Activated T-helper 2 cell treated with anti-CD3 and anti-CD28 coated beads, Interferon-gamma antibody, Interleukin-2, Interleukin-4, amounts not matched to agents 10 μg/mL and 5 μg/mL and 100 μg/mL, durations not matched to agents 14 hours and 24 hours and 36 hours (primary cell): ENCODE measurements around the gene TMUB2. TPM values are rescaled to one million over a fixed set of nuclear protein-coding genes. Genes with fewer than 3 reads are reported as not detected.

ENCODE experiments used
- DNase-seq: peaks from one replicate; pipeline ENCODE4 v3.0.0; 2021; ENCODE audit warnings: low spot score
- H3K27ac Mint-ChIP-seq: one replicate; pipeline ENCODE4 v1.8.0; 2021; ENCODE audit warnings: mixed read lengths
- H3K27me3 Mint-ChIP-seq: one replicate; pipeline ENCODE4 v1.8.0; 2021; ENCODE audit warnings: low read depth, mixed read lengths
- H3K36me3 Mint-ChIP-seq: one replicate; pipeline ENCODE4 v1.8.0; 2021; ENCODE audit warnings: low read depth, mixed read lengths
- H3K4me1 Mint-ChIP-seq: one replicate; pipeline ENCODE4 v1.8.0; 2021; ENCODE audit warnings: low read depth, mixed read lengths
- H3K4me3 Mint-ChIP-seq: one replicate; pipeline ENCODE4 v1.8.0; 2021; ENCODE audit warnings: low read depth, mild to moderate bottlenecking, moderate library complexity, mixed read lengths
- H3K9me3 Mint-ChIP-seq: one replicate; pipeline ENCODE4 v1.8.0; 2021; ENCODE audit warnings: mixed read lengths
- intact Hi-C: fragments of 100-400 bp; cut with micrococcal nuclease; formaldehyde crosslinking; loops from one replicate; pipeline ENCODE4 v1.15.1; 2023
- total RNA-seq: library from RNA; stranded (reverse); gene quantifications from 2 replicates; pipeline ENCODE4 v1.2.3, GENCODE V29; 2022

The TMUB2 gene
- total RNA-seq, 1 donor from 2014 or later = 20.4 TPM

DNA sequence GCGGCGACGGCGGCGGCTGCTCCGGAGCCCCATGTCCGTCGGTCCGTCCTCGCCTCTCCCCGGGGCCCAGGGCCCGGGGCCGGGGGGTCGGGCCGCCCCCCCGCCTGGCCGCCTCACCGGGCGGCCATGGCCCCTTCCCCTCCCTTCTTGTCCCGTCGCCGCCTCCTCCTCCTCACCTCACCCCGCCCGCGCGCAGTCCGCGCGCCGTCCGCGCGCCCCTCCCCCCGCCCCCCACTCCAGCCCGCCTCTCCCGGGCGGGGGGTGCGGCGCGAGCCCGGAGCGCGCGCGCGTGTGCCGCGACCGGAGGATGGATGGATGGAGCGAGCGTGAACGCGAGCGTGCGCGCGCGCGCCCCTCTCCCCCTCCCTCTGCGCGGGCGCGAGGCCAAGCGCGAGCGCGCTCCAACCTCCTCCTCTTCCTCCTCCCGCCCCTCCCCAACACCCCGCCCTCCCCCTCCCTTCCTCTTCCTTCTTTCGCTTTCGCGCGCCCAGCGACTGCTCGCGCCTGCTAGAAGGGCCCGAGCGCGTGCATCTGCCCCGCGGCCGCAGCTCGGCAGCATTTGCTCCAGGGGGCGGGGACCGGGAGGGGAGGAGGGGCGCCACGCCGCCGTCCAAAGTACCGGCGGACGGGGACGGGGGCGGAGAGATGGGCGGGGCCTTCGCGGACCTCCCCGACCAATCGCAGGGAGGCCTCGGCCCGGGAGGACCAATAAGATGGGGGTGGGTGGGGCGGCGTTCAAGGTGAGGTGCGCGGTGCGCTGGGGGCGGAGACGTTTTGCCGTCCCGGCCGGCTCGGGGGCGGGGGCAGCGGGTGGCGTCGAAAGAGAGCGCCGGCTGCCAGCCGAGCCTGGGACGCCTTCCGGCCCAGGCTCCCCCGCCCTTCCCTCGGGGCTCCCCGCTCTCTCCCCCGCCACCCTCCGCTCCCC is 13.0 kb downstream of the TMUB2 start, which contains the start of gene ATXN7L3:
ATXN7L3 (minus strand) TSS at position 332 of the 925 bp plus-strand sequence. CDS start 1,814 bp downstream, outside the sequence.
- Mint-ChIP-seq H3K4me1 (peaks cover 42% of the 10 kb centered on the region), H3K4me3 (peak within 1 kb of the TSS; percentile 89), H3K27me3 (no peaks in the 10 kb centered on the region), H3K9me3 (no peaks in the 10 kb centered on the region), H3K27ac (peak within 1 kb of the TSS; percentile 93), H3K36me3 (peaks cover 34% of the 10 kb centered on the region)
- intact Hi-C loops = loop anchor here (1.0 to 5.0 kb wide), 4 partner anchors 10 to 852 kb away; partner anchors contain the start of genes DCAKD and TMUB2
- DNase-seq = peak; percentile 98

- Mint-ChIP-seq H3K27ac (peak overlapping the region; percentile 93), H3K9me3 (no peaks in the 10 kb centered on the region), H3K27me3 (no peaks in the 10 kb centered on the region), H3K4me3 (peak overlapping the region; percentile 89), H3K4me1 (peaks cover 40% of the 10 kb centered on the region), H3K36me3 (peaks cover 29% of the 10 kb centered on the region)
- intact Hi-C loops = loop anchor here (1.0 to 5.0 kb wide), 4 partner anchors 10 to 852 kb away; partner anchors contain the start of genes DCAKD and TMUB2
- no peak for DNase-seq
Measured at GRCh38 chr17:44200478-44201155, 13.8 kb downstream of the TMUB2 start.

- Mint-ChIP-seq H3K4me1 (peaks cover 33% of the 10 kb centered on the region), H3K36me3 (peaks cover 29% of the 10 kb centered on the region), H3K27ac (peak overlapping the region; percentile 58), H3K4me3 (peak overlapping the region; percentile 32), H3K27me3 (no peaks in the 10 kb centered on the region), H3K9me3 (no peaks in the 10 kb centered on the region)
- intact Hi-C loops = loop anchor here (5.0 kb wide), 1 partner anchor 850 kb away; the partner anchor contains the start of gene DCAKD
- no peak for DNase-seq
Measured at GRCh38 chr17:44202756-44203155, 16.0 kb downstream of the TMUB2 start.

- intact Hi-C loops = loop anchor here (5.0 kb wide), 1 partner anchor 848 kb away; the partner anchor contains the start of gene DCAKD
- Mint-ChIP-seq H3K9me3 (no peaks in the 10 kb centered on the region), H3K36me3 (peaks cover 32% of the 10 kb centered on the region), H3K4me1 (peaks cover 30% of the 10 kb centered on the region), H3K27ac (peak overlapping the region; percentile 67), H3K27me3 (no peaks in the 10 kb centered on the region), H3K4me3 (no peak overlapping the region)
- DNase-seq = peak; percentile 51
Measured at GRCh38 chr17:44203731-44204440, 17.1 kb downstream of the TMUB2 start.

DNA sequence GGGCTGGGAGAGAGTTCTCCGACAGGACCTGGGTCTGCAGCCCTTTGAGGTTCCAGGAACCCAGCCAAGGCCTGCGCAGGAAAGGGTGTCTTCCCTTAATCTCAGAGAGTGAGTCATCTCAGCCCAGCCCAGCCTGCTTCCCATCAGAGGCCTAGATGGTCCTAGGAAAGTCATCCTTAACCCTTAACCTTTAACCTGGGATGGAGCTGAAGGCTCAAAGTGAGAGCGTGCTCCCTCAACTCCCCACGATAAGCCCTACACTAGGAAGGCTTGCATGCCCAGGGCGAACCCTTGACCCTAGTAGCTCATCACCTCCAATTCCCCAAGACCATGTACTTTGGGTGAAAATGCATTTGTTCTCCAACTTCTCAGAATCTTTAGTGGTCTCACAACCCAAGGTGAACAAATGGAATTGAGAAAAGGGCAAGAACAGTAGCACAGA is 17.7 kb downstream of the TMUB2 start:
- H3K27ac Mint-ChIP-seq = no peak overlapping the region
- peaks cover 32% of the 10 kb centered on the region for H3K4me1 Mint-ChIP-seq
- intact Hi-C loops = loop anchor here (5.0 kb wide), 1 partner anchor 848 kb away; the partner anchor contains the start of gene DCAKD
- no peak for DNase-seq
- H3K36me3 Mint-ChIP-seq = peaks cover 36% of the 10 kb centered on the region
- no peak overlapping the region for H3K4me3 Mint-ChIP-seq
- H3K9me3 Mint-ChIP-seq = no peaks in the 10 kb centered on the region
- H3K27me3 Mint-ChIP-seq = no peaks in the 10 kb centered on the region

DNA sequence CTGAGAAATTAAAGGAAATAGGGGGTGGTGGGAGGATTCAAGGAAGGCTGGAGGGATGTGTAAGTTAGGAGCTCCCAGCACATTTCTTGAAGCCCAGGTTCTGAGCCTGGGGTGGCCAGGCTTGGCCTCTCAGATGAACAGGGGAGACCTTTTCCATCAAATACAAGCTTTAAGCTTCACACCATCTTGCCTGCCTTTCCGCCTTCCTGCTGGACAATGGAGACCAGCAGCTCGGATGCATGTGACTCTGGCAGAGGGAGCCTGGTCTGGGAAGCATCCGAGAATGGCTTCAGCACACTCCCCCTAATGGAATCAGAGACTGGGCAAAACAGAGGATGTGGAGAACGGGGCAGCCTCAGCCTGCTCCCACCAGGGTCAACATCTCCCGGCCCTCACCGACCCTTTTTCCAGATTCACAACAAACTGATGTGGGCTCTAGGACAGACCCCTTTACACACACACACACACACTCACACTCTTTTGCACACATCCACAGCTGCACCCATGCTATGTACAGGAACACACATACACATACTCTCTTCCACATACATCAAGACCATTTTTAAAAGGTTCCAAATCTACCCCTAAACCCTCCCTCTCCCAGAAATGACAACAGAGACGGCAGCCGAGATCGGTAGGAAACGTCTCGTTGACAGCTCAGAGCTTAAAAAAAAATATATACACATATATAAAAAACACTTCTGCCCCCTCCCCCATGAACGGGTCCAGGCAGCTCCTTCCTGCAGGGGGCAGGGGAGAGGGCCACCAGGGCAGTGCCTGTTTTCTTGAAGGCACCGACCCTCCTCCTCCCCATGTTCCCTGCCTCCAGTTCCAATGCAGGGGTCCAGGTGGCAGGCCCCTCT is 19.4 kb downstream of the TMUB2 start:
- Mint-ChIP-seq H3K4me1 (peaks cover 34% of the 10 kb centered on the region), H3K9me3 (no peaks in the 10 kb centered on the region), H3K36me3 (peaks cover 48% of the 10 kb centered on the region), H3K27ac (no peak overlapping the region), H3K27me3 (no peaks in the 10 kb centered on the region), H3K4me3 (no peak overlapping the region)
- no peak for DNase-seq
- intact Hi-C loops = no loop called here

- Mint-ChIP-seq H3K27ac (no peak overlapping the region), H3K4me3 (no peak overlapping the region), H3K4me1 (peaks cover 33% of the 10 kb centered on the region), H3K9me3 (no peaks in the 10 kb centered on the region), H3K36me3 (peaks cover 54% of the 10 kb centered on the region), H3K27me3 (no peaks in the 10 kb centered on the region)
- no peak for DNase-seq
- intact Hi-C loops = no loop called here
Measured at GRCh38 chr17:44206825-44207155, 20.0 kb downstream of the TMUB2 start.

DNA sequence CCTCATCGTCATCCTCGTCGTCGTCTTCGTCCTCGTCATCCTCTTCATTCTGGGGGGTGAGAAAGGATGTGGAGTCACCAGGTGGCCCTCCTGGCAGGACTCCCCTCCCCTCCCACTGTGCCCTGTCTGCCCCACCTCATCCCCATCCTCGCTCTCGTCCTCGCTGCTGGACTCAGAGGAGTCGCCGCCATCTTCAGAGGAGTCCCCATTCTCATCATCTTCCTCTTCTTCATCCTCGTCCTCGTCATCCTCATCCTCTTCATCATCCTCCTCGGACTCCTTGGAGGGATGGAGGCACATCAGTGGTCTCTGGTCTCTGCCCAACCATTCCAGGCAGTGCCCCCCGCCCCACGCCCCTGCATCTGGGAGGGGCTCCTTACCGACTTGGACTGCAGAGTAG is 20.5 kb downstream of the TMUB2 start:
- no peaks in the 10 kb centered on the region for H3K27me3 Mint-ChIP-seq
- no peak overlapping the region for H3K4me3 Mint-ChIP-seq
- H3K27ac Mint-ChIP-seq = no peak overlapping the region
- H3K4me1 Mint-ChIP-seq = peaks cover 33% of the 10 kb centered on the region
- H3K9me3 Mint-ChIP-seq = no peaks in the 10 kb centered on the region
- DNase-seq = no peak
- intact Hi-C loops = no loop called here
- peaks cover 59% of the 10 kb centered on the region for H3K36me3 Mint-ChIP-seq

DNA sequence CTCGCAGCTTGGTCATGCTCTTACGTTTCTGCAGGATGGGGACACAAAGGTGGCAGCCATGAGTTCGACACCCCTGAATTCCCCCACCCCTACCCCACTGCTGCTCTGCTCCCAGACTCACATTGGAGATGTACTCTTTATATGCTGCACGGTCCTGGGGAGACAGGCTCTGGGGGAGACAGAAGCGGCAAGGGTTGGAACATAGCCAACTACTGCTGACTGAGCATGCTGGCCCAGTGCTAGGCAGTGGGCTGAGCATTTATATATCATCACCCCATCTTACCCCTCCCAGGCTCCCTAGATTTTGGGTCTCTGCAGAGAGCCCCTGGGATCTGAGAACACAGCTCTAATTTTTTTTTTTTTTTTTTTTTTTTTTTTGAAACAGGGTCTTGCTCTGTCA is 21.0 kb downstream of the TMUB2 start:
- no peaks in the 10 kb centered on the region for H3K27me3 Mint-ChIP-seq
- peaks cover 60% of the 10 kb centered on the region for H3K36me3 Mint-ChIP-seq
- H3K9me3 Mint-ChIP-seq = no peaks in the 10 kb centered on the region
- H3K4me3 Mint-ChIP-seq = no peak overlapping the region
- H3K27ac Mint-ChIP-seq = no peak overlapping the region
- peaks cover 30% of the 10 kb centered on the region for H3K4me1 Mint-ChIP-seq
- intact Hi-C loops = no loop called here
- DNase-seq = no peak

DNA sequence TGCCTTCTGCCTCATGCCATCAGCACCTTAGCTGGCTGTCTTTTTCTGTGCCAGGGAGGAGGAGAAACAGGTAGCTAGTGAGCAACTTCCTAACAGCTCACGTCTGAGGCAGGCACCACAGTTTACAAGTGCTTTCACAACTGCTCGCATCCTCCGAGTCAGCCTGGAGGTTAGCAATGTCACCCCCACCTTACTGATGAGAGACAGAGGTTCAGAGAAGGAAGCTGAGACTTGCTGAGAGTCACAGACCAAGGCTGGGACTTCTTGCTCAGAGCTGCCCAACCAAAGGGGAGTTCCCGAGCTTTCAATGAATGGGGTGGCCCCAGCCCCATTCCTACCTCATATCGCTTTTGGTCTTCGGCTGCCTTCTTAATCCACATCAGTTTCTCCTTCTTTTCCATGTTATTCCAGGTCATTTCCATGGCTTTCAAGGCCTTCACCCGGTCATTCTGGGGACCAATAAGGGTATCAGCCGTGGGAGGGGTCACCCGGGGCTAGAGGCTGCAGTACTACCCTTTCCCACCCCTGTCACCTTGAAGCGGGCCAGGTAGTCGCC is 23.1 kb downstream of the TMUB2 start:
- Mint-ChIP-seq H3K9me3 (no peaks in the 10 kb centered on the region), H3K27me3 (no peaks in the 10 kb centered on the region), H3K27ac (peak overlapping the region; percentile 88), H3K36me3 (peaks cover 81% of the 10 kb centered on the region), H3K4me3 (peak overlapping the region; percentile 75), H3K4me1 (peaks cover 19% of the 10 kb centered on the region)
- intact Hi-C loops = loop anchor here (1.0 kb wide), 4 partner anchors 8 to 121 kb away; partner anchors contain the start of gene SLC25A39
- no peak for DNase-seq

DNA sequence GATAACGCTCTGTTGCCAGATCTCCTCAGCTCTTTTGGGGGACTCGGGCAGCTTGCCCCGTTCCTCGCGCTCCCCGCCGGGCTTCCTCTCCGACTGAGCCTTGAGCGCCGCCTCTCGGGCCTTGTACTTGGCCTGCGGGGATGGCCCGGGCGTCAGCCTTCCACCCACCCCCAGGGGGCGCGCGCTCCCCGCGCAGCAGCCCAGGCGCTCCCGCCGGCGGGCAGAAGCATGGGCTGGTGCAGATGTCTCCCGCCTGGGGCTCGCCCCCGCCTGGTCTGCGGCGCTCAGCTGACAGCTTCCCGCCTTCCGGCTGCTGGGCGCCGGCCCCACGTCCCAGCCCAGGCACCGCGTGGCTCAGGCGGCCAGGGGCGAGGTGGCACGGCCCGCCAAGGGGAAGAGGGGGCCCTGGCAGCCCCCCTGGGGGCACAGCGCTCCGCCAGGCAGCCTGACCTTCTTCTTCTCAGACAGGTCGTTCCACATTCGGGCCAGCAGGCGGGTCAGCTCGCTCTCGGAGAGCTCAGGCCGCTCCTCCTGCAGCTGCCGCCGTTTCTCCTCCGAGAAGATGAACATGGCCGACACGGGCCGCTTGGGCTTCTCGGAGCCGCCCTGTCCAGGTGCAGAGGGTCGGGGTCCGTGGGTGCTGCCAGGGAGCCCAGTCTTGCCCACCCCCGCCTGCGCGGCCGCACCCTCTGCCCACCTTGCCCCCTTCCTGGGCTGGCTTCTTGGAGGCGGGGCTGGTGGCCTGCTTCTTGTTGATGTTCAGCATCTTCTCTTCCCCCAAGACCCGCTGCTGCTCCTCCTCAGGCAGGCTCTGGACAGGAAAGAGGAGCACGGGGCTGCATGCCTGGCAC is 23.8 kb downstream of the TMUB2 start:
- intact Hi-C loops = loop anchor here (1.0 kb wide), 4 partner anchors 8 to 121 kb away; partner anchors contain the start of gene SLC25A39

More for the DNA sequence above, 23.8 kb downstream of the TMUB2 start:
- Mint-ChIP-seq H3K9me3 (no peaks in the 10 kb centered on the region), H3K27ac (peak overlapping the region; percentile 88), H3K36me3 (peaks cover 86% of the 10 kb centered on the region), H3K27me3 (no peaks in the 10 kb centered on the region), H3K4me1 (peaks cover 23% of the 10 kb centered on the region), H3K4me3 (peak overlapping the region; percentile 75)
- DNase-seq = peak; percentile 91
